Measurements from ENCODE around the gene LPGAT1.

- TF ChIP-seq POLR2AphosphoS5 (IDR thresholded peaks at IDR 0.05), result no peak
- TF ChIP-seq POLR2A (IDR thresholded peaks at IDR 0.05), result no peak
- no peak for TF ChIP-seq CTCF (IDR thresholded peaks at IDR 0.05)
- no peak for TF ChIP-seq EP300 (IDR thresholded peaks at IDR 0.05; ENCODE audit: low read depth)
Measured at GRCh38 chr1:211808475-211808874, 22.1 kb downstream of the LPGAT1 start.

Data from transverse colon (tissue), 4 donors.